GM19467 (cell line): ENCODE data around the gene ADM2.
A peak's percentile ranks its signal among the peaks of the same experiment; 100 is the strongest.

Source experiments
- ATAC-seq: cut with Tn5 transposase; IDR thresholded peaks from one replicate; pipeline ENCODE4 v1.9.1; 2021; ENCODE audit warnings: mild to moderate bottlenecking, moderate library complexity; ENCODE audit not compliant: unreplicated experiment

ADM2 gene

GRCh38 chr22:50467341-50467740, 14.0 kb upstream of the ADM2 start:
- ATAC-seq: no peak

- ATAC-seq: no peak
Observed at GRCh38 chr22:50467773-50468440, 13.4 kb upstream of the ADM2 start.

- ATAC-seq: no peak
Observed at GRCh38 chr22:50468626-50469025, 12.7 kb upstream of the ADM2 start.

- ATAC-seq: peak; percentile 43
Observed at GRCh38 chr22:50469377-50470305, 11.7 kb upstream of the ADM2 start.

- no peak for ATAC-seq
Observed at GRCh38 chr22:50470491-50470890, 10.9 kb upstream of the ADM2 start.

- no peak for ATAC-seq
Observed at GRCh38 chr22:50471197-50471847, 10.0 kb upstream of the ADM2 start.

GRCh38 chr22:50471962-50472361, 9.4 kb upstream of the ADM2 start:
- no peak for ATAC-seq

- ATAC-seq: no peak
Observed at GRCh38 chr22:50473088-50473487, 8.3 kb upstream of the ADM2 start.

GRCh38 chr22:50473855-50474671, 7.3 kb upstream of the ADM2 start:
- ATAC-seq: no peak

GRCh38 chr22:50474710-50475651, 6.4 kb upstream of the ADM2 start, which contains the start of gene SBF1:
TSS of gene SBF1 (minus strand) at chr22:50475035. CDS start at chr22:50474840, 195 bp downstream.
- ATAC-seq: peak; percentile 57

- ATAC-seq: no peak
Observed at GRCh38 chr22:50475652-50476002, 5.7 kb upstream of the ADM2 start.

- ATAC-seq: no peak
Observed at GRCh38 chr22:50476868-50477267, 4.5 kb upstream of the ADM2 start.

- ATAC-seq: no peak
Observed at GRCh38 chr22:50477923-50478322, 3.4 kb upstream of the ADM2 start.

- no peak for ATAC-seq
Observed at GRCh38 chr22:50479721-50480120, 1.6 kb upstream of the ADM2 start.

- no peak for ATAC-seq
Observed at GRCh38 chr22:50481045-50481439, 301 bp upstream of the ADM2 start.

GRCh38 chr22:50482107-50483074, 1.0 kb downstream of the ADM2 start:
- ATAC-seq: no peak

- no peak for ATAC-seq
Observed at GRCh38 chr22:50483106-50483505, 1.8 kb downstream of the ADM2 start.

- ATAC-seq: no peak
Observed at GRCh38 chr22:50483556-50483955, 2.2 kb downstream of the ADM2 start.
